ENCODE measurements around the gene C9orf43. TPM values are rescaled to one million over a fixed set of nuclear protein-coding genes. Genes with fewer than 3 reads are reported as not detected.

C9orf43 gene
- total RNA-seq, 2 experiments from 2014 or later = 0.16 to 0.41 TPM

DNA sequence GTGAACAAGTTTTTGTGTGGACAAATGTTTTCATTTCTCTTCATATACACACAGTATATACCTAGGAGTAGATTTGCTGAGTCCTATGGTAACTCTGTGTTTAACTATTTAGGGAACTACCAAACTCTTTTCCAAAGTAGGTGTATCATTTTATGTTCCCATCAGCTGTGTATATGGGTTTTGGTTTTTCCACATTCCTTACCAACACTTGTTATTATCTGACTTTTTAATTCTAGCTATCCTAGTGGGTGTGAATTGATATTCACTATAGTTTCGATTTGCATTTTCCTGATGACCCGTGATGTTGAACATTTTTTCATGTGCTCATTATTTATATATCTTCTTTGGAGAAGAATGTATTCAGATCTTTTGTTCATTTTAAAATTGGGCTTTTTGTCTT is 56.6 kb downstream of the C9orf43 start:
- no peaks in the 10 kb centered on the region for H3K27me3 Mint-ChIP-seq
- no peaks in the 10 kb centered on the region for H3K4me1 Mint-ChIP-seq
- H3K27ac Mint-ChIP-seq = no peak overlapping the region
- peaks cover 2% of the 10 kb centered on the region for H3K9me3 Mint-ChIP-seq (ENCODE audit: low read depth)
- H3K36me3 Mint-ChIP-seq = peaks cover 3% of the 10 kb centered on the region
- no peak overlapping the region for H3K4me3 Mint-ChIP-seq
- ATAC-seq = no peak
- DNase-seq = no peak
- CTCF ChIA-PET = interaction anchor here (0.6 kb wide), 1 partner anchor 155 kb away, joined by 3 read pairs; no protein-coding TSS in a partner anchor

DNA sequence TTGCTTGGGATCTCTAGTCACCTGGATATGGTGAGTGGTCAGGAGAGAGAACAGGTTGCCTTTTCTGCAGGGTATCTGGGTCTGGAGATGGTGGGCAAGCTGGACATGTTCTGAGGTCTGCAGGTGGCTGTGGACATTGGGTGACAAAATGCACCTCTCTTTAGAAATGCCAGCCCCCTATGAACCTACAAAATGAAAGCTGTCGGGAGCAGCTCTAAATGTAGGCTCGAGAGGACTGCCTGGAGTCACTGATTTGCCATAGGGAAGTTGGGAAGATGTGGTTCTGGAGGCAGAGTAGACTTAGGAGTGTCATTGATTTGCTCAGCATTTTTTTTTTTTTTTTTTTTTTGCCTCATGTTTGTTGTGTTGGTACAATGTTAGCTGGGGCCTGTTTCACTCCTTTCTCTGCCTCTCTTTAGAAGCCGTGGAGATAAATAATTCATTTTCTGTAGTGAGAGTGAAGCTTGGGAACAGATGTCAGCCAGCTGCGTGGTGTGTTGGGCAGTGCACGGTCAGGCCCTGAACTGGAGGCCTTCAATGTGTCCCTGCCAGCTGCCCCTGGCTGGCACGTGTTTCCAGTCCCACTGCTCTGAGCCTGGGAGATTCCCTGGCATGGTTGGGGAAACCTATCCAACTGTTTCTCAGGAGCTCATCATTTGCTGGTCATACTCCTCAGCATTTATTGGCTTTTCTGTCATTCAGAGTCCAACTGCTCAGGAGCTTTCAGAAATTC is 58.3 kb downstream of the C9orf43 start:
- CTCF ChIA-PET = interaction anchor here (0.6 to 1.2 kb wide), 3 partner anchors 43 to 110 kb away, joined by 3 read pairs; no protein-coding TSS in a partner anchor
- H3K27me3 Mint-ChIP-seq = no peaks in the 10 kb centered on the region
- H3K4me3 Mint-ChIP-seq = no peak overlapping the region
- no peak overlapping the region for H3K27ac Mint-ChIP-seq
- H3K4me1 Mint-ChIP-seq = no peaks in the 10 kb centered on the region
- DNase-seq (no peak), ATAC-seq (no peak)
- H3K9me3 Mint-ChIP-seq (ENCODE audit: low read depth) = peaks cover 2% of the 10 kb centered on the region
- H3K36me3 Mint-ChIP-seq = peaks cover 3% of the 10 kb centered on the region

DNA sequence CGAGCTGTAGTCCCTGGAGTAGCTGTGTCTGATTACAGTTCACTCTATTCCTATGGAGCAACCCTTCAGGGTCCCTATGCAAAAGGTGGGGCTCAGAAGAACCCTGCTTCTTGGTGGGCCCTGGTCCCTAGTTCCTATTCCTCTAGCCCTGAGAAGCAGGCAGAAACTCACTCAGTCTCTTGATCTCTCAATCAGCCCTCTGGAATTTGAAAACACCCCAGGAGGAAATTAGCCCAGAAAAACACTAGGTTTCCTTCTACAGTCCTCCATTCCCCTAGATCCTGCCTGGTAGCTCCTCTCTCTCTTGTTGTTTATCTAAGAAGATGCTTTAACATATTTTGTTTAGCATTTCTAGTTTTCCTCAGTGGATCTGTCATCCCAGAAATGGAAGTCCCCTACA is 60.6 kb downstream of the C9orf43 start:
- H3K27ac Mint-ChIP-seq = no peak overlapping the region
- DNase-seq (no peak), ATAC-seq (no peak)
- peaks cover 2% of the 10 kb centered on the region for H3K9me3 Mint-ChIP-seq (ENCODE audit: low read depth)
- no peaks in the 10 kb centered on the region for H3K4me1 Mint-ChIP-seq
- CTCF ChIA-PET = interaction anchor here (1.0 to 1.5 kb wide), 4 partner anchors 15 to 111 kb away, joined by 3 read pairs; no protein-coding TSS in a partner anchor
- no peaks in the 10 kb centered on the region for H3K27me3 Mint-ChIP-seq
- no peak overlapping the region for H3K4me3 Mint-ChIP-seq
- H3K36me3 Mint-ChIP-seq = peaks cover 3% of the 10 kb centered on the region

DNA sequence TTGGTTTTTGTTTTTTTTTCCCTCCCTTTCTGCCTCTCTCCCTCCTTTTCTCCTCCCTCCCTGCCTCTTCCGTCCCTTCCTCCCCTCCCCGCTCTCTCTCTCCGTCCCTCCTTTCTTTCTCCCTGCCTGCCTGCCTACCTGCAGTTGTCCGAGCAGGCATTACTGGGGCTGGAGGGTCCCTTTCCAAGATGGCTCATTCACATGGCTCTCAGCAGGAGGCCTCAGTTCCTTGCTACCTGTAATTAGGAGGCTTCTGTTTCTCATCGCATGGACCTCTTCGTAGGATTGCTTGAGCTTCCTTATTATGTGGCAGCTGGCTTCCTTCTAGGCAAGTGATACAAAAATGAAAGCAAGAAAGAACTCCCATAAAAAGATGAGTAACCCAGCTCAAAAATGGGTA is 61.0 kb downstream of the C9orf43 start:
- ATAC-seq (no peak), DNase-seq (no peak)
- Mint-ChIP-seq H3K36me3 (peaks cover 3% of the 10 kb centered on the region), H3K4me3 (no peak overlapping the region), H3K4me1 (no peaks in the 10 kb centered on the region), H3K27me3 (no peaks in the 10 kb centered on the region), H3K9me3 (ENCODE audit: low read depth) (peaks cover 2% of the 10 kb centered on the region), H3K27ac (no peak overlapping the region)
- CTCF ChIA-PET = interaction anchor here (1.0 to 1.5 kb wide), 4 partner anchors 16 to 110 kb away, joined by 3 read pairs; no protein-coding TSS in a partner anchor

GRCh38 chr9:113472199-113472598 is 61.7 kb downstream of the C9orf43 start:
- ATAC-seq (no peak), DNase-seq (no peak)
- no peak overlapping the region for H3K4me3 Mint-ChIP-seq
- H3K9me3 Mint-ChIP-seq (ENCODE audit: low read depth) = no peaks in the 10 kb centered on the region
- H3K27ac Mint-ChIP-seq = no peak overlapping the region
- H3K4me1 Mint-ChIP-seq = no peaks in the 10 kb centered on the region
- peaks cover 2% of the 10 kb centered on the region for H3K36me3 Mint-ChIP-seq
- no peaks in the 10 kb centered on the region for H3K27me3 Mint-ChIP-seq
- CTCF ChIA-PET = no interaction called here

- CTCF ChIA-PET = interaction anchor here (0.9 to 1.4 kb wide), 2 partner anchors 17 to 117 kb away, joined by 3 to 4 read pairs; no protein-coding TSS in a partner anchor
- ATAC-seq (no peak), DNase-seq (no peak)
- Mint-ChIP-seq H3K9me3 (ENCODE audit: low read depth) (no peaks in the 10 kb centered on the region), H3K27me3 (peaks cover 4% of the 10 kb centered on the region), H3K4me1 (peaks cover 8% of the 10 kb centered on the region), H3K27ac (no peak overlapping the region), H3K4me3 (no peak overlapping the region), H3K36me3 (peaks cover 1% of the 10 kb centered on the region)
These were observed 63.9 kb downstream of the C9orf43 start for GRCh38 chr9:113474360-113475028.

DNA sequence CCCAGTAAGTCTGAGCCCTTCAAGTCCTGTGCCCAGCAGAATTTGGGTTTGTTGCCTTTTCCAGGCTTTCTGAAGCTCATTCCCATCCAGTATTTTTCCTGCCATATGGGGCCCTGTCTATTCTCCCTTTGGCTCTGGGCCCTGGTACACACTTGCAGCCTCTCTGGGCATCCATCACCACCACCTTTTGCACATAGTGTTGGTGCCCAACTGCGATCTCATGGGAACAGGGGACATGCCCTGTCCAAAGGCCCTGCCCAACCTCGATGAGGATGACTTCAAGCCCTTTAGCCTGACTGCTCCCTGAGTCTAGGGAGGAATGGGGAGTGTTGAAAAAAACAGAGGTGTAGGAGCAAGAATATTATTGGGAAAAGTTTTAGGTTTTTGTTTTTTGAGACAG is 64.5 kb downstream of the C9orf43 start:
- Mint-ChIP-seq H3K4me1 (peaks cover 12% of the 10 kb centered on the region), H3K27ac (no peak overlapping the region), H3K27me3 (peaks cover 4% of the 10 kb centered on the region), H3K36me3 (peaks cover 1% of the 10 kb centered on the region), H3K4me3 (no peak overlapping the region), H3K9me3 (ENCODE audit: low read depth) (no peaks in the 10 kb centered on the region)
- ATAC-seq = no peak
- CTCF ChIA-PET = interaction anchor here (0.8 to 0.9 kb wide), 2 partner anchors 18 to 20 kb away, joined by 3 read pairs; no protein-coding TSS in a partner anchor
- no peak for DNase-seq

DNA sequence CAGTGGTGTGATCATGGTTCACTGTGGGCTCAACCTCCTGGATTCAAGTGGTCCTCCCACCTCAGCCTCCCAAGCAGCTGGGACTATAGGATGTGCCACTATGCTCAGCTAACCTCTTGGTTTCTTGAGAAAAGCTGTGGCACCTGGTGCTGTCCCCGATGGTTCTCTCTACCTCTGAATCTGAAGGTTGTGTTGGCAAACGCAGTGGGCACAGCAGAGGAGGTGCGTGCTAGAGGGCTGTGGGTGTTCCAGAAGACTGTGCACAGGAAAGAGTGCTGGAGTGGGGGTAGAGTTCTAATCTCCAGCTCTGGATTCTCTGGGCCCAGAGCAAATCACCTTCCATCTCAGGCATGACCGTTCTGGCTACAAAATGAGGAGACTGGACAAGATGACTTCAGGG is 65.4 kb downstream of the C9orf43 start:
- Mint-ChIP-seq H3K4me1 (peaks cover 12% of the 10 kb centered on the region), H3K27ac (no peak overlapping the region), H3K27me3 (peaks cover 4% of the 10 kb centered on the region), H3K4me3 (no peak overlapping the region), H3K9me3 (ENCODE audit: low read depth) (no peaks in the 10 kb centered on the region), H3K36me3 (no peaks in the 10 kb centered on the region)
- DNase-seq = no peak
- ATAC-seq = no peak
- CTCF ChIA-PET = no interaction called here

DNA sequence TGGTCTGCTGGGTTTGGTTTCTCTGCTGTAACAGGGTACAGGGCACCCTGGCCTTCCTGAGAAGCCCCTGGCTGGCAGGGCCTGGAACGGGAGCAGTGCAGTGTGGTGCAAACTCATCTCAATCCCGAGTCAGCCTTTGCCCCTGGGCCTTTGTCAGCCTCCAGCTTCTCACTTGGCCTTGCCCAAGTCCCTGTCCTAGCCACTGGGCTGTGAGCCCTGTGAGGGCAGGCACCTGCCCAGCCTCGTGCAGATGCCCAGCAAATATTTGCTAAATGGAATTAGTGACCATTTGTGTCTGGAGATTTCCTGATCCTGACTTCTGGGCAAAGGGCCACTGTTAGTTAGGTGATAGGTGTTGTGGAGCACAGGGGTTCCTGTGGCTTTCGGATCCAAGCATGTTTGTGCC is 66.0 kb downstream of the C9orf43 start:
- CTCF ChIA-PET = interaction anchor here (1.3 kb wide), 1 partner anchor 35 kb away, joined by 3 read pairs; no protein-coding TSS in a partner anchor
- no peaks in the 10 kb centered on the region for H3K36me3 Mint-ChIP-seq
- no peak overlapping the region for H3K27ac Mint-ChIP-seq
- H3K9me3 Mint-ChIP-seq (ENCODE audit: low read depth) = no peaks in the 10 kb centered on the region
- peaks cover 12% of the 10 kb centered on the region for H3K4me1 Mint-ChIP-seq
- H3K4me3 Mint-ChIP-seq = no peak overlapping the region
- H3K27me3 Mint-ChIP-seq = peaks cover 4% of the 10 kb centered on the region
- DNase-seq (no peak), ATAC-seq (no peak)

DNA sequence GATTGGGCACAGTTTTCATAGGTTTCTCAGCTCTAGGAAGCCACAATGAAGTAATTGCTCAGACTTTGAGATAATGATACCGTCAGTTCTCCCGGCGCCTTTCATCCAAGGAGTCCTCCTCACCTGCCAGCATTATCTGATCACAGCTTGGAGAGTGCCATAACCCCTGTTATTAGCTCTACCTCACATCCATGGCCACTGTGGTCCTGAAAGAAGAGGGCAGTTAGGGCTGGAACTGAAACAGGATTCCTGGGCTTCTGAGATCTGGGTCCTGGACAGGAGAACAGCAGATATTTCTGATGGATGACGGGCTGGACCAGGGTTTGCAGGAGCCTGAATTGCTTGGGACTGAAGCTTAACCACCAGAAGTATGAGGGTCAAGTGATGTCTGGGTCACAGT is 66.5 kb downstream of the C9orf43 start:
- no peak overlapping the region for H3K27ac Mint-ChIP-seq
- DNase-seq = peak; percentile 21
- ATAC-seq = no peak
- peaks cover 12% of the 10 kb centered on the region for H3K4me1 Mint-ChIP-seq
- H3K9me3 Mint-ChIP-seq (ENCODE audit: low read depth) = no peaks in the 10 kb centered on the region
- no peak overlapping the region for H3K4me3 Mint-ChIP-seq
- H3K27me3 Mint-ChIP-seq = peaks cover 4% of the 10 kb centered on the region
- CTCF ChIA-PET = interaction anchor here (1.3 kb wide), 1 partner anchor 35 kb away, joined by 3 read pairs; no protein-coding TSS in a partner anchor
- H3K36me3 Mint-ChIP-seq = no peaks in the 10 kb centered on the region

GRCh38 chr9:113477661-113478060 is 67.1 kb downstream of the C9orf43 start:
- no peaks in the 10 kb centered on the region for H3K36me3 Mint-ChIP-seq
- no peak overlapping the region for H3K27ac Mint-ChIP-seq
- no peaks in the 10 kb centered on the region for H3K9me3 Mint-ChIP-seq (ENCODE audit: low read depth)
- peak; percentile 40 for DNase-seq
- peaks cover 12% of the 10 kb centered on the region for H3K4me1 Mint-ChIP-seq
- peaks cover 4% of the 10 kb centered on the region for H3K27me3 Mint-ChIP-seq
- ATAC-seq = no peak
- H3K4me3 Mint-ChIP-seq = no peak overlapping the region
- CTCF ChIA-PET = interaction anchor here (1.3 kb wide), 1 partner anchor 34 kb away, joined by 3 read pairs; no protein-coding TSS in a partner anchor

- H3K36me3 Mint-ChIP-seq = no peaks in the 10 kb centered on the region
- H3K4me1 Mint-ChIP-seq = peaks cover 12% of the 10 kb centered on the region
- ATAC-seq (peak; percentile 49), DNase-seq (peak; percentile 66)
- peaks cover 4% of the 10 kb centered on the region for H3K27me3 Mint-ChIP-seq
- H3K27ac Mint-ChIP-seq = no peak overlapping the region
- H3K9me3 Mint-ChIP-seq (ENCODE audit: low read depth) = no peaks in the 10 kb centered on the region
- no peak overlapping the region for H3K4me3 Mint-ChIP-seq
- CTCF ChIA-PET = no interaction called here
These were observed 68.7 kb downstream of the C9orf43 start for GRCh38 chr9:113479174-113479621.

Measured in activated CD8-positive, alpha-beta memory T cell treated with anti-CD3 and anti-CD28 coated beads, Interleukin-2, amount 10 ng/mL, durations not matched to agents 7 days and 5 days (primary cell).